CD4-positive, CD25-positive, alpha-beta regulatory T cell (primary cell): Measurements from ENCODE around the gene TMA7B. TPM values are rescaled to one million over a fixed set of nuclear protein-coding genes. Genes with fewer than 3 reads are reported as not detected.
"Not testable (repeated sequence)": the region's sequence is repeated elsewhere in the genome, so short reads cannot be mapped to it uniquely, and the experiment has no call there.

ENCODE experiments used
- ATAC-seq, 2 donors: fragments of 150-1000 bp; cut with Tn5 transposase; one replicate each; pipeline ENCODE4 v1.10.0; 2021; ENCODE audit warnings: low read depth in 2 of 2, moderate number of reproducible peaks in 2 of 2, moderate library complexity in 1 of 2
- DNase-seq, 3 donors: peaks; one replicate each; pipeline versions ENCODE4 v3.0.0 to v3.0.0-alpha.2; 2012 to 2022; ENCODE audit warnings: mixed read lengths in 1 of 3
- H3K27ac ChIP-seq: one replicate; pipeline ENCODE4 v1.7.0; 2013; ENCODE audit warnings: mild to moderate bottlenecking, low read length; ENCODE audit not compliant: insufficient read depth, poor library complexity, severe bottlenecking
- H3K27me3 ChIP-seq: one replicate; pipeline ENCODE4 v1.7.0; 2013; ENCODE audit warnings: low read length; ENCODE audit not compliant: control insufficient read depth, insufficient read depth
- H3K36me3 ChIP-seq: one replicate; pipeline ENCODE4 v1.7.0; 2013; ENCODE audit warnings: mild to moderate bottlenecking, low read length, moderate library complexity; ENCODE audit not compliant: control insufficient read depth, insufficient read depth
- H3K4me1 ChIP-seq: 2 replicates; pipeline ENCODE4 v1.7.0; 2013; ENCODE audit warnings: mild to moderate bottlenecking, low read length; ENCODE audit not compliant: insufficient read depth, control insufficient read depth, poor library complexity, severe bottlenecking
- H3K4me3 ChIP-seq: one replicate; pipeline ENCODE4 v1.7.0; 2013; ENCODE audit warnings: low read depth, mild to moderate bottlenecking, low read length, moderate library complexity
- H3K9me3 ChIP-seq, 2 experiments: 1 replicate in 1 of 2; 2 replicates in 1 of 2; pipeline ENCODE4 v1.7.0; 2013; ENCODE audit warnings: low read length in 2 of 2, mild to moderate bottlenecking in 1 of 2, moderate library complexity in 1 of 2; ENCODE audit not compliant: control insufficient read depth in 2 of 2
- H3K27ac Mint-ChIP-seq, 3 donors: one replicate each; pipeline ENCODE4 v1.8.0; 2020 to 2022; ENCODE audit warnings: mild to moderate bottlenecking in 3 of 3, mixed read lengths in 3 of 3, moderate library complexity in 2 of 3
- H3K27me3 Mint-ChIP-seq: one replicate; pipeline ENCODE4 v1.8.0; 2022; ENCODE audit warnings: mild to moderate bottlenecking, mixed read lengths
- H3K36me3 Mint-ChIP-seq: one replicate; pipeline ENCODE4 v1.8.0; 2020; ENCODE audit warnings: mixed read lengths
- H3K4me1 Mint-ChIP-seq, 4 donors: one replicate each; pipeline ENCODE4 v1.8.0; 2020 to 2022; ENCODE audit warnings: mixed read lengths in 4 of 4, mild to moderate bottlenecking in 1 of 4
- H3K4me3 Mint-ChIP-seq, 4 donors: one replicate each; pipeline ENCODE4 v1.8.0; 2020 to 2022; ENCODE audit warnings: mild to moderate bottlenecking in 4 of 4, mixed read lengths in 4 of 4, moderate library complexity in 3 of 4
- H3K9me3 Mint-ChIP-seq, 7 donors: one replicate each; pipeline ENCODE4 v1.8.0; 2020 to 2022; ENCODE audit warnings: mixed read lengths in 7 of 7, mild to moderate bottlenecking in 3 of 7, moderate library complexity in 2 of 7
- polyA plus RNA-seq, 4 donors: library from polyadenylated mRNA; unstranded; fragments of 300-500 nt; fragmentation: Illumina TruSeq; gene quantifications; one replicate each; pipeline ENCODE4 v1.2.3, GENCODE V29; 2021
- total RNA-seq: library from RNA; stranded (reverse); gene quantifications from one replicate; pipeline ENCODE4 v1.2.3, GENCODE V29; 2022

Gene TMA7B
- total and polyA plus RNA-seq, 5 donors from 2014 or later, result 0.91 to 13.0 (median 1.7) TPM

DNA sequence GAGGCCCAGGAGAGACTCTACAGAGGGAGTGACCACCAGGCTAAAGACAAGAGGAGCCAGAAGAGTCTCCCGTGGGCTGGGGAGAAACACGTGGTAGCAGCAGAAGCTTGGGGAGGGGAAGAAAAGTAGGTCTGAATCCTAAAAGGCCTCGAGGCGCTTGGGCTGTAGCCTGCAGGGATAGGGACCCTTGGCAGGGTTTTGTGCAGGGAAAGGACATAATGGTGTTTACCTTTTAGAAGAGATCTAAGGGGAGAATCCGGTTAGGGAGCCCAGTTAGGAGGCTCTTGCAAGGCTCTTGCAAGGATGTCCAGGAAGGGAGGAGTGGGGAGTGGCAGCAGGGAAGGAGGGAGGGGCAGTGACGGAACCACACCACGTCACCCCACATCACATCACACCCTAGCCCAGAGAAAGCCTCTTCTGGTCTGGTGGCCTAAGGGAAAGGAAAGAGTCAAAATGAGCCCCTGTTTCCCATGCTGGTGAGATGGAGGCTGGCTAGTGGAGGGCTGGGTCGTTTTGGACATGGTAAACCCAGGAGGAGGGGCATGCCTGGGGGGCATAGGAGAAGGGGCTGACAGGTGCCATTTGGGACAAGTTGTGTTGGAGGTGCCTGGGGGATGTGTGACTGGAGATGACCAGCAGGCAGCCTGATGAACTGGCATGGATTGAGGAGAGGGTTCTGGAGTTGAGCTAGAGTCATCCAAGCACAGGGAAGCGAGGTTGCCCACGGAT, 28.4 kb downstream of the TMA7B start:
- no peak for DNase-seq

DNA sequence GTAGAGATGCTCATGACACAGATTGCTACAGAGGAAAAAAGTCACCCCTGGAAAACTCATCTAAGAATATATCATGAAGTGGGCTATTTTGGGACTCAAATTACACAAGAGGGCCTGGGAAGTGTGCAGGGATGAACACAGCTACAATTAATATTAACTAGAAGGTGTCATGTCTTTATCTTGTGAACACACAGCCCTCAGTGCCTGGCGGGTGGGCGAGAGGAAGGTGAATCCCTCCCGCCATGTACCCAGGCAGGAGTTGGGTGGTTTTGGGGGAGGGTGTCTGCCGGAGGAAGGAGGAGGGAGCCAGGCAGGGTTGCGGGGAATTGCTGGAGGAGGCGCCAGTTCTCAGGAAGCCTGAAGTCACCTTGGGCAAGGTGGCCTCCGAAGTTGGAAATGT, 29.4 kb downstream of the TMA7B start:
- Histone ChIP-seq H3K9me3 (no peaks in the 10 kb centered on the region), H3K27me3 (peaks cover 4% of the 10 kb centered on the region), H3K36me3 (no peaks in the 10 kb centered on the region), H3K4me1 (peaks cover 10% of the 10 kb centered on the region), H3K27ac (no peak overlapping the region), H3K4me3 (no peak overlapping the region)
- H3K27me3 Mint-ChIP-seq, result peaks cover 25% of the 10 kb centered on the region
- H3K4me1 Mint-ChIP-seq, result peaks cover 0 to 11% (median 6%) of the 10 kb centered on the region in 4 donors
- peak overlapping the region in 1 of 4 donors; percentile 33 for H3K4me3 Mint-ChIP-seq
- DNase-seq (no peak), ATAC-seq (no peak)
- H3K36me3 Mint-ChIP-seq, result no peaks in the 10 kb centered on the region
- H3K27ac Mint-ChIP-seq, result no peak overlapping the region
- H3K9me3 Mint-ChIP-seq, result peaks cover 0 to 1% (median 0%) of the 10 kb centered on the region in 7 donors

More for the DNA sequence above, 28.4 kb downstream of the TMA7B start:
- Histone ChIP-seq H3K4me3 (no peak overlapping the region), H3K4me1 (peaks cover under 1% of the 10 kb centered on the region), H3K27me3 (peaks cover 4% of the 10 kb centered on the region), H3K9me3 (no peaks in the 10 kb centered on the region), H3K27ac (no peak overlapping the region), H3K36me3 (no peaks in the 10 kb centered on the region)
- Mint-ChIP-seq H3K27me3 (peaks cover 18% of the 10 kb centered on the region), H3K27ac (peak overlapping the region in 2 of 3 donors; percentile 62 to 96), H3K36me3 (no peaks in the 10 kb centered on the region), H3K4me1 (peaks cover 0 to 4% (median 1%) of the 10 kb centered on the region in 4 donors), H3K4me3 (peak overlapping the region in 2 of 4 donors; percentile 24 to 43), H3K9me3 (peaks cover 0 to 1% (median 0%) of the 10 kb centered on the region in 7 donors)
- ATAC-seq, result no peak

DNA sequence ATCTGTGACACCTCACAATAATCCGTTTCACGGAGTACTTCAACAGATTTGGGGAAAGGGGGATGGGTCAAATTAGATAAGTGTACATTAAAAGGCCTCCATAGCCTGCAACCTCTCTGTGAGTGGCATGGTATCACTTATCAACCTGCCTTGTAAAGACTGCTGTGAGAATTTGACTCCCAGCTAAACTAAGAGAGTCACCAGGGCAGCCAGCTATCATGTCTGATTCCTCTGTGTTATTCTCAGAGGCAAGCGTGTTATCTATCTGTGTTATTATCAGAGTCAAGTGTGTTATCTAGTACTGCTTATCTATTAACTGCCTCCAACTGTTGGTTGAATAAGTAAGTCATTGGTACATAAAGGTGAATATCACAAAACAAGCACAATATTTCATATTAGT, 30.5 kb downstream of the TMA7B start:
- peaks cover 0 to 11% (median 5%) of the 10 kb centered on the region in 4 donors for H3K4me1 Mint-ChIP-seq
- no peak overlapping the region for H3K4me3 Mint-ChIP-seq
- H3K4me3 ChIP-seq, result no peak overlapping the region
- peaks cover 17% of the 10 kb centered on the region for H3K4me1 ChIP-seq
- no peaks in the 10 kb centered on the region for H3K9me3 ChIP-seq
- no peaks in the 10 kb centered on the region for H3K36me3 Mint-ChIP-seq
- H3K27me3 ChIP-seq, result peaks cover 4% of the 10 kb centered on the region
- DNase-seq (no peak), ATAC-seq (no peak)
- no peaks in the 10 kb centered on the region for H3K36me3 ChIP-seq
- H3K27me3 Mint-ChIP-seq, result peaks cover 25% of the 10 kb centered on the region
- H3K27ac Mint-ChIP-seq, result no peak overlapping the region
- peaks cover 0 to 1% (median 0%) of the 10 kb centered on the region in 7 donors for H3K9me3 Mint-ChIP-seq
- no peak overlapping the region for H3K27ac ChIP-seq

DNA sequence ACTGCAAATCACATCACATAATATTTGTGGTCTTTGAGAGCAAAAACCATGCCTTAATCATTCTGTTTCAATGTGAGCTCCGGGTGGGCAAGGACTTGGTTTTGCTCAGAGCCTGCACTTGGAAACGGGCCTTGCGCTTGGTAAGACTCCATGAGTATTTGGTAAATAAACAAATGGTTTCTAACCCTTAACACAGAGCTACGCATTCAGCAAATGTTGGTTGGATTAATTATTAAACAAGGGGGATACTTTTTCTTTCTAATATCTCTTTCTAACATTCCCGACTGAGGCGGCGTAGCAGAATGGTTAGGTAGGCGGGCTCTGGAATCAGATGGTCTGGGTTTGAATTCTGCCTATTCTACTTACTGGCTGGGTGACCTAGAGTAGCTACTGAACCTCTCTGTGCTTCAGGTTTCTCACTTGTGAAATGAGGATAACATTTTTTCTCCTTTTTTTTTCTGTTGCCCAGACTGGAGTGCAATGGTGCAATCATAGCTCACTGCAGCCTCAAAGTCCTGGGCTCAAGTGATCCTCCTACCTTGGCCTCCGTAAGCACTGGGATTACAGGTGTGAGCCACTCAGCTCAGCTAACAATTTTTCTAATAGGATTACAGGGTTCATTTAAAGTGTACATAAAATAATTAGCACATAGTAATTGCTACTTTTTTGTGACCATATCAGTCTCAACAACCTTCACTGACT, 31.1 kb downstream of the TMA7B start:
- peaks cover 29% of the 10 kb centered on the region for H3K27me3 Mint-ChIP-seq
- Histone ChIP-seq H3K4me1 (peaks cover 17% of the 10 kb centered on the region), H3K27ac (no peak overlapping the region), H3K9me3 (no peaks in the 10 kb centered on the region), H3K36me3 (no peaks in the 10 kb centered on the region), H3K27me3 (peaks cover 4% of the 10 kb centered on the region), H3K4me3 (no peak overlapping the region)
- peaks cover 0 to 14% (median 5%) of the 10 kb centered on the region in 4 donors for H3K4me1 Mint-ChIP-seq
- H3K27ac Mint-ChIP-seq, result peak overlapping the region in 1 of 3 donors; percentile 4
- H3K4me3 Mint-ChIP-seq, result no peak overlapping the region
- no peak for ATAC-seq
- DNase-seq, result no peak
- no peaks in the 10 kb centered on the region for H3K36me3 Mint-ChIP-seq
- H3K9me3 Mint-ChIP-seq, result peaks cover 0 to 1% (median 0%) of the 10 kb centered on the region in 7 donors

DNA sequence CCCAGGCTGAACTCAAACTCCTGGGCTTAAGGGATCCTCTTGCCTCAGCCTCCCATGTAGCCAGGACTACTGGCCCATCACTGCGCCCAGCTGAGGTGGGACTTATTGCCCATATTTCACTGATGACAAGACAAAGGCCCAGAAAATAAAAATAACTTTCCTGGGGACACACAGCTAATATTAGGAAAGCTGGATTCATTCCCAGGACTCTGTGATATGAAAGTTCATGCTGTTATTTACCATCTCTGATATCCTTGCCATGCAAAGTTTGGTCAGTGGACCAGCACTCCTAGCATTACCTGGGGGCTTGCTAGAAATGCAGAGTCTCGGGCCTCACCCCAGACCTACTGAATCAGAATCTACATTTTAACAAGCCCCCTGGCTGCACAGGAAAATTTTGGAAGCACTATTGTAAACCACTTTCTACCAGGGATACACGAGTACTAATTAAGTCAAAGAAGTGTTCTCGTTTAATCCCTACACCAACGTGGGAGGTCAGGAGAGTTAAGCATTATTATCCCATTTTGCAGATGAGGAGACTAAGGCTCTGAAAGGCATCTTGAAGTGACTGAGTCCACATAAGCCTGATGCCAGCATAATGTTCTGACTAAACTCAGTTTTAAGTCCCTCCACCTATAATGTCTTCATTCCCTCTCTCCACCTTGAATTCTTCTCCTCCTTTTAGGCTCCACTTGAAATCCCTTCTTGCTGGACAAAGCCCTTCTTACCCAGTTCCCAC, 32.1 kb downstream of the TMA7B start:
- H3K27ac ChIP-seq, result no peak overlapping the region
- no peaks in the 10 kb centered on the region for H3K36me3 Mint-ChIP-seq
- peak overlapping the region in 1 of 4 donors; percentile 17 for H3K4me3 Mint-ChIP-seq
- no peaks in the 10 kb centered on the region for H3K9me3 ChIP-seq
- DNase-seq (no peak), ATAC-seq (no peak)
- H3K4me1 Mint-ChIP-seq, result peaks cover 5 to 12% (median 5%) of the 10 kb centered on the region in 4 donors
- peaks cover 0 to 1% (median 0%) of the 10 kb centered on the region in 7 donors for H3K9me3 Mint-ChIP-seq
- H3K4me1 ChIP-seq, result peaks cover 17% of the 10 kb centered on the region
- H3K27ac Mint-ChIP-seq, result peak overlapping the region; percentile 4 to 76 (median 35)
- H3K36me3 ChIP-seq, result no peaks in the 10 kb centered on the region
- peaks cover 39% of the 10 kb centered on the region for H3K27me3 Mint-ChIP-seq
- no peak overlapping the region for H3K4me3 ChIP-seq
- peaks cover 4% of the 10 kb centered on the region for H3K27me3 ChIP-seq

DNA sequence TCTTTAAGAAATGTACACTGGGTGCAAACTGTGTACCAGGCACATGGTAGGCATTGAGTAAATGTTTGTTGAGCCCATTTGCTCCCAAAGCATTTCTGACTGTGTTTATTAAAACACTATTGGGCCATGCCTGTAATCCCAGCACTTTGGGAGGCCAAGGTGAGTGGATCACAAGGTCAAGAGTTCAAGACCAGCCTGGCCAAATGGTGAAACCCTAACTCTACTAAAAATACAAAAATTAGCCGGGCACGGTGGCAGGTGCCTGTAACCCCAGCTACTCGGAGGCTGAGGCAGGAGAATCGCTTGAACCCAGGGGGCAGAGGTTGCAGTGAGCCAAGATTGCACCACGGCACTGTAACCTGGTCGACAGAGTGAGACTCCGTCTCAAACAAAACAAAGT, 32.7 kb downstream of the TMA7B start:
- peaks cover 43% of the 10 kb centered on the region for H3K27me3 Mint-ChIP-seq
- H3K27ac Mint-ChIP-seq, result peak overlapping the region; percentile 35 to 90 (median 76)

DNA sequence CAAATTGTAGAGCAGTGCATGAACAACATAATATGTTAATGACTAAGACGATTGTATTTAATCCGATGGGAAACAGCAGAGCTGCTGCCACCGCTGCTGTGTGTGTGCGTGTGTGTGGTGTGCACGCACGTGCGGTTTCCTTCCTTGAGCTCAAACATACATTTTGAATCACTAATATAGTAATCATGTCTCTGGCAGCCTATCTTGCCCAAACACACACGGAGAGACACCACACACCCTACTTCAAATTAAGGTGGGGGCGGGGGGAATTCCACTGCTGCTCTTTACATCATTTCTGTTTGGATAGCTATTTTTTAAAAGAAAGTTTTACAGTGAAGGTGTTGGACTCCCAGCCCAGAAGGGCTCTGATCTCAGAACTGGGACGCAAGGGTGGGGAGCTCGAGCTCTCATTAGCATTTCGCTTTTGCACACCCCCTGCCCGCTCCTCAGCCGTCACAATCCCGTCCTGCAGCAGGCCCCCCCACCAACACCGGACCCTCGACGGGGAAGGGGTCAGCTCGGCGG, 33.9 kb downstream of the TMA7B start:
- Histone ChIP-seq H3K27ac (no peak overlapping the region), H3K27me3 (peaks cover 4% of the 10 kb centered on the region), H3K9me3 (no peaks in the 10 kb centered on the region), H3K4me3 (no peak overlapping the region), H3K4me1 (peaks cover 17% of the 10 kb centered on the region), H3K36me3 (no peaks in the 10 kb centered on the region)
- H3K9me3 Mint-ChIP-seq, result no peaks in the 10 kb centered on the region
- peaks cover 5 to 12% (median 5%) of the 10 kb centered on the region in 4 donors for H3K4me1 Mint-ChIP-seq
- H3K4me3 Mint-ChIP-seq, result peak overlapping the region; percentile 61 to 80 (median 74)
- DNase-seq, result peak; percentile 34 to 64 (median 63)
- peak; percentile 44 to 55 for ATAC-seq
- H3K27me3 Mint-ChIP-seq, result peaks cover 39% of the 10 kb centered on the region
- no peaks in the 10 kb centered on the region for H3K36me3 Mint-ChIP-seq
- peak overlapping the region in 2 of 3 donors; percentile 22 to 90 for H3K27ac Mint-ChIP-seq

More for the DNA sequence above, 32.7 kb downstream of the TMA7B start:
- not testable (repeated sequence) for H3K36me3 ChIP-seq, H3K4me3 Mint-ChIP-seq, H3K4me3 ChIP-seq, H3K36me3 Mint-ChIP-seq, DNase-seq, H3K27me3 ChIP-seq, H3K9me3 Mint-ChIP-seq, H3K27ac ChIP-seq, H3K9me3 ChIP-seq, ATAC-seq
- H3K4me1 ChIP-seq, result peaks cover 17% of the 10 kb centered on the region
- H3K4me1 Mint-ChIP-seq, result peaks cover 5 to 12% (median 5%) of the 10 kb centered on the region in 4 donors
